ENCODE data around the gene SHISA6. TPM values are rescaled to one million over a fixed set of nuclear protein-coding genes. Genes with fewer than 3 reads are reported as not detected.

SHISA6 gene
- total RNA-seq, 1 experiment from 2014 or later, result 2.9 TPM

- Histone ChIP-seq H2AK5ac (ENCODE audit: insufficient read length, low read length) (no peak overlapping the region), H3K27me3 (ENCODE audit: insufficient read depth, low read length) (no peaks in the 10 kb centered on the region), H3K23me2 (ENCODE audit: insufficient read length, low read depth, low read length, poor library complexity, severe bottlenecking) (no peaks in the 10 kb centered on the region), H2BK20ac (ENCODE audit: low read depth, low read length, poor library complexity, severe bottlenecking) (no peak overlapping the region), H3T11ph (ENCODE audit: low read length) (no peak overlapping the region), H3K4ac (ENCODE audit: low read depth, low read length) (no peak overlapping the region), H3K9me3 (ENCODE audit: control insufficient read depth, low read depth, low read length) (no peaks in the 10 kb centered on the region), H3K79me1 (ENCODE audit: insufficient read depth, low read depth, low read length, poor library complexity, severe bottlenecking) (no peaks in the 10 kb centered on the region), H4K91ac (ENCODE audit: insufficient read length, low read depth, low read length) (no peak overlapping the region), H4K5ac (ENCODE audit: insufficient read length, low read depth, low read length) (no peak overlapping the region), H2BK5ac (ENCODE audit: insufficient read length, low read length) (no peak overlapping the region), H3K23ac (ENCODE audit: insufficient read length, low read depth, low read length) (no peak overlapping the region), H4K8ac (replicated peaks; ENCODE audit: insufficient read length, low read depth, low read length) (peak overlapping the region; percentile 21), H3K4me1 (ENCODE audit: insufficient read depth, low read length) (no peaks in the 10 kb centered on the region), H2BK120ac (ENCODE audit: low read depth, low read length, poor library complexity, severe bottlenecking) (no peak overlapping the region), H3K9ac (ENCODE audit: extremely low read depth, insufficient read length, low read length) (no peak overlapping the region), H3K4me2 (ENCODE audit: insufficient read depth, insufficient read length, low read length) (no peak overlapping the region), H2BK15ac (ENCODE audit: low read depth, low read length) (no peak overlapping the region), H3K79me2 (ENCODE audit: insufficient read depth, low read length) (no peaks in the 10 kb centered on the region), H4K20me1 (ENCODE audit: control insufficient read depth, insufficient read depth, insufficient read length) (no peaks in the 10 kb centered on the region), H3K18ac (ENCODE audit: insufficient read length, low read depth, low read length) (no peak overlapping the region), H3K14ac (ENCODE audit: insufficient read depth, low read length) (no peak overlapping the region), H2BK12ac (ENCODE audit: insufficient read length, low read depth, low read length) (no peak overlapping the region), H2AFZ (ENCODE audit: low read length) (no peak overlapping the region), H3K27ac (ENCODE audit: insufficient read length, low read depth, low read length) (no peak overlapping the region), H3K56ac (ENCODE audit: insufficient read length, low read depth, low read length) (no peak overlapping the region)
- Mint-ChIP-seq H3K4me1 (peaks cover 3 to 5% of the 10 kb centered on the region in 2 experiments; a peak in 1 of 4 replicates), H3K27me3 (ENCODE audit: low read depth) (peaks cover 3% of the 10 kb centered on the region; the same call in 1 of the 2 replicates), H3K27ac (no peak overlapping the region), H3K4me3 (no peak overlapping the region), H3K36me3 (ENCODE audit: insufficient read depth in 1 of 3, low read depth in 3 of 3) (peaks cover 0 to 8% (median 6%) of the 10 kb centered on the region in 3 experiments; a peak in 3 of 7 replicates), H3K9me3 (peaks cover 7 to 8% of the 10 kb centered on the region in 2 experiments; a peak in 4 of 5 replicates)
- 100% methylated on average over 1 of the region's 4 CpGs for WGBS (ENCODE audit: extremely low coverage, insufficient read length, low lambda C conversion rate)
- DNase-seq, result no peak
- no peak for TF ChIP-seq CTCF (conservative IDR thresholded peaks at IDR 0.05)
Measured at GRCh38 chr17:11276486-11276885, 35.5 kb downstream of the SHISA6 start.
